ENCODE results near the gene MYO1B.

The MYO1B gene

DNA sequence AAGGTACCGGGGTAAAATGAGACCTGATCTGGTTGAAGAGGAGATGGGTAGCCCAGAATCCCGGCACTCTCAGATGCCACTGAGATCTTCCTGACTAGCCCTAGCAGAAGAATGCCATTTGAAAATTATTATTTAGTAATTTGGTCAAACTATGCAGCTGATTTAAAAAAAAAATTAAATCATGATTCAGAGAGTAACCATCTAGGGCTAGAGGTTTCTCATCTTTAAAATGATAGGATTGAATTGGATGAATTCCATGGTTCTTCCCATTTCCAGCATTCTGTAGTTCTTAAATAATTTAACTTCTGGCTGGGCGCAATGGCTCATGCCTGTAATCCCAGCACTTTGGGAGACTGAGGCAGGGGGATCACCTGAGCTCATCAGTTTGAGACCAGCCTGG, 106.1 kb downstream of the MYO1B start:
- H3K4me1 ChIP-seq (ENCODE audit: low read length), result no peaks in the 10 kb centered on the region
- no peak overlapping the region for H2AFZ ChIP-seq (ENCODE audit: low read depth, low read length)
- TF ChIP-seq EZH2phosphoT487 (IDR thresholded peaks at IDR 0.05; ENCODE audit: low read depth), result no peak
- TF ChIP-seq, protein P1, sequence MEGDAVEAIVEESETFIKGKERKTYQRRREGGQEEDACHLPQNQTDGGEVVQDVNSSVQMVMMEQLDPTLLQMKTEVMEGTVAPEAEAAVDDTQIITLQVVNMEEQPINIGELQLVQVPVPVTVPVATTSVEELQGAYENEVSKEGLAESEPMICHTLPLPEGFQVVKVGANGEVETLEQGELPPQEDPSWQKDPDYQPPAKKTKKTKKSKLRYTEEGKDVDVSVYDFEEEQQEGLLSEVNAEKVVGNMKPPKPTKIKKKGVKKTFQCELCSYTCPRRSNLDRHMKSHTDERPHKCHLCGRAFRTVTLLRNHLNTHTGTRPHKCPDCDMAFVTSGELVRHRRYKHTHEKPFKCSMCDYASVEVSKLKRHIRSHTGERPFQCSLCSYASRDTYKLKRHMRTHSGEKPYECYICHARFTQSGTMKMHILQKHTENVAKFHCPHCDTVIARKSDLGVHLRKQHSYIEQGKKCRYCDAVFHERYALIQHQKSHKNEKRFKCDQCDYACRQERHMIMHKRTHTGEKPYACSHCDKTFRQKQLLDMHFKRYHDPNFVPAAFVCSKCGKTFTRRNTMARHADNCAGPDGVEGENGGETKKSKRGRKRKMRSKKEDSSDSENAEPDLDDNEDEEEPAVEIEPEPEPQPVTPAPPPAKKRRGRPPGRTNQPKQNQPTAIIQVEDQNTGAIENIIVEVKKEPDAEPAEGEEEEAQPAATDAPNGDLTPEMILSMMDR (IDR thresholded peaks at IDR 0.05; ENCODE audit: low read depth, low read length), result no peak
- H3K4me2 ChIP-seq (ENCODE audit: low read length), result no peak overlapping the region
- no peaks in the 10 kb centered on the region; the same call in 1 of the 2 replicates for H3K9me3 ChIP-seq (ENCODE audit: insufficient read depth, low read length)
- H3K27ac ChIP-seq (ENCODE audit: low read length), result no peak overlapping the region
- H3K36me3 ChIP-seq (replicated peaks; ENCODE audit: low read depth, low read length), result no peaks in the 10 kb centered on the region
- no peaks in the 10 kb centered on the region for H4K20me1 ChIP-seq (ENCODE audit: insufficient read depth, low read length)
- H3K27me3 ChIP-seq (ENCODE audit: low read depth, low read length), result 0 out of 2 replicates have a peak, but pooled peaks cover 6% of the 10 kb centered on the region
- H3K9ac ChIP-seq (ENCODE audit: low read length), result no peak overlapping the region
- H3K4me3 ChIP-seq (ENCODE audit: low read length), result no peak overlapping the region
- H3K79me2 ChIP-seq (ENCODE audit: low read length), result no peaks in the 10 kb centered on the region

DNA sequence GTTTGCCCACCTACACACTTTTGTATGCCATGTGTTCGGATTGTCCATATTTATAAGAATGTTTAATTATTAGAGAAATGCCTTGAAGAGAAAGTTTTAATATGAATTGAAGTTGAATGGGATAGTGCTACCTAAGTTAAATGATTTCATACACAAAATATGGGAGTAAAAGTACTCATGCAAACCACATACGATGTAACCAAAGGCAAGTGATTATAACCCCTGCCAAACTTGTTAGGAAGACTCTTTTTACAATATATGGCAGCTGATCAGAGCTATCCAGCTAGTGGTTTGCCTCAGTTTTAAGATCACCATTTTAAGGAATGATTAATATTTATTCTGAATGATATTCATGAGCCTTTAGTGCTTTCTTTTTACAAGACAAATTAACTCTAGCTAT, 106.7 kb downstream of the MYO1B start:
- no peak overlapping the region for H3K27ac ChIP-seq (ENCODE audit: low read length)
- TF ChIP-seq, protein P1 (IDR thresholded peaks at IDR 0.05; ENCODE audit: low read depth, low read length), result no peak
- no peak for TF ChIP-seq EZH2phosphoT487 (IDR thresholded peaks at IDR 0.05; ENCODE audit: low read depth)

DNA sequence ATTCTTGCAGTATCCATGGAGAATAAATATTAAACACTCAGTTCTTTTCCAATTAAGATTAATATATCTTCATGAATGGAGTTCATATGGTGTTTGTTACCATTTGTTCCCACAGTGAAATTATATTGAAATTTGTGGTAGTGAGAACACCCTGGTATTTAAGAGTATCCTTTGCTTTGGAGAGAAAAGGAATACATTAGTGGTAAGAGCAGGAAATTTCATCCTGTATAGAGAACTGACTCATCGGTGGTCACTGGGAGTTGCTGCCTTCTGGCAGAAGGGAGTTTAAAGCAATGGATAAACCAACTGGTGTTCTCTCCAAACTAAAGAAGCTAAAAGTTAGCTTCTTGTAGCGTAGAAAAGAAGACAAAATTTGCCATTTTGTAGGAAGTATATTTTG, 107.3 kb downstream of the MYO1B start:
- no peak for TF ChIP-seq EZH2phosphoT487 (IDR thresholded peaks at IDR 0.05; ENCODE audit: low read depth)
- TF ChIP-seq, protein P1 (IDR thresholded peaks at IDR 0.05; ENCODE audit: low read depth, low read length), result no peak
- Histone ChIP-seq H3K4me3 (ENCODE audit: low read length) (no peak overlapping the region), H3K79me2 (ENCODE audit: low read length) (no peaks in the 10 kb centered on the region), H2AFZ (ENCODE audit: low read depth, low read length) (no peak overlapping the region), H3K36me3 (replicated peaks; ENCODE audit: low read depth, low read length) (no peaks in the 10 kb centered on the region), H3K27ac (ENCODE audit: low read length) (no peak overlapping the region), H3K4me1 (ENCODE audit: low read length) (no peaks in the 10 kb centered on the region), H3K9me3 (ENCODE audit: insufficient read depth, low read length) (no peaks in the 10 kb centered on the region; the same call in 1 of the 2 replicates), H3K4me2 (ENCODE audit: low read length) (no peak overlapping the region), H3K27me3 (ENCODE audit: low read depth, low read length) (0 out of 2 replicates have a peak, but pooled peaks cover 3% of the 10 kb centered on the region), H4K20me1 (ENCODE audit: insufficient read depth, low read length) (no peaks in the 10 kb centered on the region), H3K9ac (ENCODE audit: low read length) (no peak overlapping the region)

More for the DNA sequence above, 106.7 kb downstream of the MYO1B start:
- H3K36me3 ChIP-seq (replicated peaks; ENCODE audit: low read depth, low read length), result no peaks in the 10 kb centered on the region
- H3K4me2 ChIP-seq (ENCODE audit: low read length), result no peak overlapping the region
- 0 out of 2 replicates have a peak, but pooled peaks cover 3% of the 10 kb centered on the region for H3K27me3 ChIP-seq (ENCODE audit: low read depth, low read length)
- H3K4me1 ChIP-seq (ENCODE audit: low read length), result no peaks in the 10 kb centered on the region
- H3K9ac ChIP-seq (ENCODE audit: low read length), result no peak overlapping the region
- H3K9me3 ChIP-seq (ENCODE audit: insufficient read depth, low read length), result no peaks in the 10 kb centered on the region; the same call in 1 of the 2 replicates
- H3K79me2 ChIP-seq (ENCODE audit: low read length), result no peaks in the 10 kb centered on the region
- no peak overlapping the region for H2AFZ ChIP-seq (ENCODE audit: low read depth, low read length)
- H4K20me1 ChIP-seq (ENCODE audit: insufficient read depth, low read length), result no peaks in the 10 kb centered on the region
- no peak overlapping the region for H3K4me3 ChIP-seq (ENCODE audit: low read length)

DNA sequence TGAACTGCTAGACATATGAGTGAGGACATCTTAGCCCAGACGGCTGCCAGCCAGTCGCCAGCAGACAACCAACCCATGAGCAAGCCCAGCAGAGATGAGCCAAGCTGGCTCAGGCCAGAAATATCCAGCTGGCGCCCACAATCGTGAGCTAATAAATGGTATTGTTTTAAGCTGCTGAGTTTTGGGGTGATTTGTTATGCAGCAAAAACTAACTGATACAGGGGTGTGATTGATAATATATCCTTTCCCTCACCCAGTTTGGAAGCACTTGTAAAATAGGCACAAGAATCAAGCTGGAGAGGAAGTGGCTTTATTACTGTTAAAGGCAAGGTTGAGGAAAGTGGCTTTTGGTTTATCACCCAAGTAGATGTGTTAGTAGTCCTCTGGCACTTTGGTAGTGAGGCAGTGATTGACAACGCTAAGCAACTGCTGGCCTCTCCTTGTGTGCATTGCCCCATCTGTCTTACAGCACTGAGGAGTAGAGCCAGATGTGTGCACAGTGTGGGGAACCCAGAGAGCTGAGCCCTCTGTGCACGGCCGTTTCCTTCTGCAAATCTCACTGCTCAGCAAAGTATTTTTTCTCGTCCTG, 110.1 kb downstream of the MYO1B start:
- H2AFZ ChIP-seq (ENCODE audit: low read depth, low read length), result no peak overlapping the region
- no peak overlapping the region for H3K4me2 ChIP-seq (ENCODE audit: low read length)
- no peak for TF ChIP-seq EZH2phosphoT487 (IDR thresholded peaks at IDR 0.05; ENCODE audit: low read depth)
- TF ChIP-seq, protein P1 (IDR thresholded peaks at IDR 0.05; ENCODE audit: low read depth, low read length), result no peak
- H3K27me3 ChIP-seq (ENCODE audit: low read depth, low read length), result 0 out of 2 replicates have a peak, but pooled peaks cover 3% of the 10 kb centered on the region
- no peaks in the 10 kb centered on the region for H3K79me2 ChIP-seq (ENCODE audit: low read length)
- no peak overlapping the region for H3K27ac ChIP-seq (ENCODE audit: low read length)
- no peak overlapping the region for H3K9ac ChIP-seq (ENCODE audit: low read length)
- H3K36me3 ChIP-seq (replicated peaks; ENCODE audit: low read depth, low read length), result no peaks in the 10 kb centered on the region
- H4K20me1 ChIP-seq (ENCODE audit: insufficient read depth, low read length), result no peaks in the 10 kb centered on the region
- H3K9me3 ChIP-seq (ENCODE audit: insufficient read depth, low read length), result no peaks in the 10 kb centered on the region; the same call in 1 of the 2 replicates
- no peak overlapping the region for H3K4me3 ChIP-seq (ENCODE audit: low read length)
- H3K4me1 ChIP-seq (ENCODE audit: low read length), result peaks cover under 1% of the 10 kb centered on the region

Data from OCI-LY3 (cell line).